Fibroblast of mammary gland (primary cell): ENCODE measurements around the gene TM9SF1.
"Not testable (repeated sequence)": the region's sequence is repeated elsewhere in the genome, so short reads cannot be mapped to it uniquely, and the experiment has no call there.

Experiments used
- DNase-seq: peaks from one replicate; pipeline ENCODE4 v3.0.0-alpha.2; 2010; ENCODE audit warnings: low read depth
- H3K4me3 ChIP-seq: 2 replicates; pipeline ENCODE4 v1.5.1; 2011; ENCODE audit warnings: low read depth, mild to moderate bottlenecking, low read length, moderate library complexity; ENCODE audit not compliant: control insufficient read depth
- TF ChIP-seq, protein P1 (sequence below): conservative IDR thresholded peaks from 2 replicates; pipeline ENCODE4 v1.5.1; 2011; ENCODE audit warnings: low read depth, low read length, inconsistent platforms; ENCODE audit not compliant: control insufficient read depth, insufficient read depth

Gene TM9SF1

DNA sequence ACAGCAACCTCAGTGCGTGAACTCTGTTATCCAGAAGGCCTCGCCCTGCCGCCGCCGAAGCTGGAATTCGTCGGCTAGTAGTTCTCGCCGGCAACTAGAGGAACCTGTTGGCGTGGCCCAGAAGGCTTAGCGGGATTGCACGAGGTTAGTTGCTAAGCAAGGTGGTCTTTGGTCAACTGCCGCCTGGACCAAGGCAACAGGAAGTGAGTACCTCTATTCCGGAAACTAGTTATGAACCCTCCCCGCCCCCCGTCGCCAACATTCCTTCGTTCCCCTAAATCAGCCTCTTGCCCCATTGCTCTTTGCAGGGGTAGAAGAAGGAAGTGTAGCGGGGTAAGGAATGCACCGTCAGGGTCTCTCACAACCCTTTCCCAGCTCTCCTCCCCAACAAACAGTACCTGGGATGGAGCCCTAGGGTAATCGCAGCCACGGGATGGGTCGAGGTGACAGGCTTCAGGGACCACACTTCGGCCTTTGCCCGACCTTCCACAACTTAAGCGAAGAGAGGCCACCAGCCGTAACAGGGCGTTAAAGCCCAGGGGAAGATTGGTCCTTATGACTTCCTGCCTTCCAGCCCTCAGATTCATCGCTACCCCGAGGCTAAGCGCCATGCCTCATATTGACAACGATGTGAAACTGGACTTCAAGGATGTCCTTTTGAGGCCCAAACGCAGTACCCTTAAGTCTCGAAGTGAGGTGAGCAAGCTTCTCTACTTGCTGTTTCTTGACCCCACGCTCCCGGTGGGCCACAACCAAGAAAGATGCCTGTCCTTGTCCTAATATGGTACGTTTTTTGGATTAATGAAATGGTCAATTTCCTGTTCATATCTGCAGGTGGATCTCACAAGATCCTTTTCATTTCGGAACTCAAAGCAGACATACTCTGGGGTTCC, 37.6 kb upstream of the TM9SF1 start, which contains the start of gene GMPR2:
GMPR2 (plus strand) TSS at position 285 of the 893 bp plus-strand sequence; CDS start at position 610, 325 bp downstream.
- peak; percentile 7 for DNase-seq
- peak within 1 kb of the TSS; percentile 92 for H3K4me3 ChIP-seq
- TF ChIP-seq, protein P1, sequence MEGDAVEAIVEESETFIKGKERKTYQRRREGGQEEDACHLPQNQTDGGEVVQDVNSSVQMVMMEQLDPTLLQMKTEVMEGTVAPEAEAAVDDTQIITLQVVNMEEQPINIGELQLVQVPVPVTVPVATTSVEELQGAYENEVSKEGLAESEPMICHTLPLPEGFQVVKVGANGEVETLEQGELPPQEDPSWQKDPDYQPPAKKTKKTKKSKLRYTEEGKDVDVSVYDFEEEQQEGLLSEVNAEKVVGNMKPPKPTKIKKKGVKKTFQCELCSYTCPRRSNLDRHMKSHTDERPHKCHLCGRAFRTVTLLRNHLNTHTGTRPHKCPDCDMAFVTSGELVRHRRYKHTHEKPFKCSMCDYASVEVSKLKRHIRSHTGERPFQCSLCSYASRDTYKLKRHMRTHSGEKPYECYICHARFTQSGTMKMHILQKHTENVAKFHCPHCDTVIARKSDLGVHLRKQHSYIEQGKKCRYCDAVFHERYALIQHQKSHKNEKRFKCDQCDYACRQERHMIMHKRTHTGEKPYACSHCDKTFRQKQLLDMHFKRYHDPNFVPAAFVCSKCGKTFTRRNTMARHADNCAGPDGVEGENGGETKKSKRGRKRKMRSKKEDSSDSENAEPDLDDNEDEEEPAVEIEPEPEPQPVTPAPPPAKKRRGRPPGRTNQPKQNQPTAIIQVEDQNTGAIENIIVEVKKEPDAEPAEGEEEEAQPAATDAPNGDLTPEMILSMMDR = no peak

DNA sequence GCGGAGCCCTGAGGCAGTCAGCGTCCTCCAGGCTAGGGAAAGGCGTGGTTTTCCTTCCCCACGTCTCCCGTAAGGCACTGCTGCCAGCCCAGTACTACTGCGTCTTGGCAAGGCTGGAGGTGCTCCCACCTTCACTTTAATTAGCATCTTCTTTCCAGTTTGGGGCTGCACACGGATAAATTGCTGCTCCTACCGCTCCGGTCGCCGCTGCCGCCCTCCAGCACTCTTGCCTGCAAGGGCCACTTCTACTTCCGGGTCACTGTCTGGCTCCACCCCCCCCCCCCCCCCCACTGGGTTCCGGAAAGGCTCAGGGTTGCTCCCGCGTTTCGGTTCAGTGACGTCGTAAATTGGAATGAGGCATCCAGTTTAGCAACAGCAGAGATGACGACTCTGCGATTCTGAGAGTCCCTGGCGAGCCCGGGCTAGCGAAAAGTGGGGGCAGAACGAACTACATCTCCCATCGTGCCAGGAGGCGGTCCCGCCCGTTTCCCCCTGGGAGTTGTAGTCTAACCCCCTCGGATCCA, 36.9 kb upstream of the TM9SF1 start, which contains the start of gene NEDD8:
NEDD8 (minus strand) TSS at position 247 of the 524 bp plus-strand sequence; CDS start at position 147, 100 bp downstream.
- peak; percentile 98 for DNase-seq

DNA sequence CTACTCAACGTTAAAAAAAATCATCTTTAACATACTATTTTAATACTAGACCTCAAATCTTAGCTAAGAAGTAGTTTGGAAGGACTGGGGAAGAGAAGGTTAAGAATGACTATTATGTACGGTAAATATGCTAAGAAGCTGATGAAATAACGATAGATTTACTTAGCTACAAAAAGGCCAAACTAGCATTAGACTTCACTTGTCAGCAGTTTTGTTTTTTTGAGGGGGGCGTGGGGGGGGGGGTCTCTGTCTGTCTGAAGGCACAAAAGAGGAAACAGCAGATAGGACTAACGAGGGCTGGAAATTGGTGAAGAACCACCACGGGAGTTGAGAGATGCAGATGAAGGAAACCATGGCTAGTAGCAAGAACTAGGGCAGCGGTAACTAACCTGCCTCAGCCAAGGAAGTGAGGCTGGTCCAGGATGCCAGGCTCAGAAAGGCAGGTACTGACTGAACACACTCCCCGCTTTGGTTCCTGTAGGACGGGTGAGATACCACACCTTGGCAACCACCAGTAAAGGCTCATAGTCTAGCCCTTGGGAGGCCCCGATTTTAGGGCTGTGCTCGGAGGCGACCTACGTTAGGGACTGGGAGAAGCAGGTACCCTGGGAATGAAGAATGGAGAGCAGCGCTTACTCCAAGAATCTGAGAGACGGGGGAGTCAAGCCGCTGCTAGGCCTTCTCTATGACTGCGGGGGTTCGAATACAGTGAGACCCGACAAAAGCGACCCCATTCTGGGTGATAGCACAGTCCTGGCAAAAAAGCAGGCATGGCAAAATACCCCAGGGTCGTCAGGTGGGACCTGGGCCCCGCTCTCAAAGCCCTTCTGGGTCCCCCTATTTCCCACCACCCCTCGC, 36.3 kb upstream of the TM9SF1 start:
- TF ChIP-seq, protein P1 = no peak
- DNase-seq = no peak

More for the DNA sequence above, 36.9 kb upstream of the TM9SF1 start, which contains the start of gene NEDD8:
- H3K4me3 ChIP-seq = peak within 1 kb of the TSS; percentile 92
- TF ChIP-seq, protein P1 = no peak

DNA sequence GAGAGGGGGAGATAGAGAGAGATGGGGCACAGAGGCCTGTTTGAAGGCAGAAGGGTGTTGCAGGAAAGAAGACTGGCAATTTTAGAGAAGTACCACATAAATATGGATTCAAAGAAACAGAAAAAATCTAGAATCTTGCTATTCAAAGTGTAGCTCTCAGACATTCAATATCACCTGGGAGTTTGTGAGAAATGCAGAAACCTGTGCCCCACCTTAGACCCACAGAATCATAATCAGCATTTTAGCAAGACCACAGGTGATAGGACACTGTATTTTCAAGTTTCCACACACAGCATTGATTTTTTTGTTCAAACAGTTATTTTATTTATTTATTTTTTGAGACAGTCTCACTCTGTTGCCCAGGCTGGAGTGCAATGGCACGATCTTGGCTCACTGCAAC, 33.7 kb upstream of the TM9SF1 start:
- no peak overlapping the region for H3K4me3 ChIP-seq
- DNase-seq = no peak
- TF ChIP-seq, protein P1 = no peak

More for the DNA sequence above, 36.3 kb upstream of the TM9SF1 start:
- peak overlapping the region; percentile 92 for H3K4me3 ChIP-seq

DNA sequence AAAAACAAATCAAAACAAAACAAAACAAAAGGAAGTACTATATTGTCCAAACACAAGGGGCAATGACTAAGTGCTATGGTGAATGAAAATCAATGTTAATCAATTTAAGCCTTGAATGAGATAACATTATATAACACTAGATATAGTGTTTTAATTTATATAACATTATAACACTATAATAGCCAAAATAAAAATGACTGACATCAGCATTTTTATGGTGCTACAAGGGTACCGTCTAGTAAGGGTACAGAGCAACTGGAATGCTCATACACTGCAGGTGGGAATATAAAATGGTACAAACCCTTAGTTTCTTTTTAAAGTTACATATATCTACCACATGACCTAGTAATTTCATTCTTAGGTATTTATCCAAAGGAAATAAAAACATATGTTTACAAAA, 31.2 kb upstream of the TM9SF1 start:
- no peak overlapping the region for H3K4me3 ChIP-seq
- DNase-seq = no peak
- TF ChIP-seq, protein P1 = no peak

DNA sequence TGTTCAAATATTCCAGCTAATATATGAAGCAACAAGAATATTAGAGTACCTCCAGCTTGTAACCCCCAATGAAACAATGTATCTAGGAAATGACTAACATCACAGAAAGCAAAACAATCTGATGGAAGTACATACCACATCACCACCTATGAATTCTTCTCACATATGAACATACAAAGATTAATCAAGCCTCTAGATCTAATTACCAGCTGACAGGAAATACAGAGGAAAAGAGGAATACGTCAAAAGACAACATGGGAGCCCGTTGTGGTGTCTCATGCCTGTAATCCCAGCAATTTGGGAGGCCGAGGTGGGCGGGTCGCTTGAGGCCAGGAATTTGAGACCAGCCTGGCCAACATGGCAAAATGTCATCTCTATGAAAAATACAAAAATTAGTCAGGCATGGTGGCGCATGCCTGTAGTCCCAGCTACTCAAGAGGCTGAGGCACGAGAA, 29.4 kb upstream of the TM9SF1 start:
- no peak overlapping the region for H3K4me3 ChIP-seq
- peak; percentile 73 for DNase-seq
- TF ChIP-seq, protein P1 = no peak

DNA sequence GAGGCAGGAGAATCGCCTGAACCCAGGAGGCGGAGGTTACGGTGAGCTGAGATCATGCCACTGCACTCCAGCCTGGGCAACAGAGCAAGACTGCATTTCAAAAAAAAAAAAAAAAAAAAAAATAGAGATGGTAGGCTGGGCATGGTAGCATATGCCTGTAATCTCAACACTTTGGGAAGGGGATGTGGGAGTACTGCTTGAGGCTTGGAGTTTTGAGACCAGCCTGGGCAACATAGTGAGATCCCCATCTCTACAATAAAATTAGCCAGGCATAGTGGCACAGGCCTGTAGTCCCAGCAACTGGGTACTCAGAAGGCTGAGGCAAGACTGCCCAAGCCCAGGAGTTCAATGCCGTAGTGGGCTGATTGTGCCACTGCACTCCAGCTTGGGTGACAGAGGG, 27.7 kb upstream of the TM9SF1 start:
- not testable (repeated sequence) for H3K4me3 ChIP-seq, DNase-seq
